ENCODE measurements around the gene PRX.

- TF ChIP-seq CTCF (conservative IDR thresholded peaks at IDR 0.05) (no peak), EZH2 (IDR thresholded peaks at IDR 0.05; ENCODE audit: low read depth) (no peak)
Measured at GRCh38 chr19:40348125-40348913, 64.9 kb downstream of the PRX start, which contains the start of the genes C19orf47 and PLD3.
